Endothelial cell (in vitro differentiated cells): ENCODE measurements around the gene TNFSF12. TPM values are rescaled to one million over a fixed set of nuclear protein-coding genes. Genes with fewer than 3 reads are reported as not detected.

Experiments used
- DNase-seq: peaks from one replicate; pipeline ENCODE4 v3.0.0; 2021; ENCODE audit warnings: low spot score
- H3K27ac Mint-ChIP-seq: one replicate; pipeline ENCODE4 v1.8.0; 2021; ENCODE audit warnings: mixed read lengths, inconsistent platforms; ENCODE audit not compliant: unreplicated experiment
- H3K27me3 Mint-ChIP-seq: one replicate; pipeline ENCODE4 v1.8.0; 2021; ENCODE audit warnings: mild to moderate bottlenecking, moderate library complexity, mixed read lengths, inconsistent platforms; ENCODE audit not compliant: unreplicated experiment
- H3K36me3 Mint-ChIP-seq: one replicate; pipeline ENCODE4 v1.8.0; 2021; ENCODE audit warnings: mild to moderate bottlenecking, low read depth, mixed read lengths, inconsistent platforms; ENCODE audit not compliant: unreplicated experiment
- H3K4me1 Mint-ChIP-seq: one replicate; pipeline ENCODE4 v1.8.0; 2021; ENCODE audit warnings: mild to moderate bottlenecking, mixed read lengths, inconsistent platforms; ENCODE audit not compliant: unreplicated experiment
- H3K4me3 Mint-ChIP-seq: one replicate; pipeline ENCODE4 v1.8.0; 2021; ENCODE audit warnings: mild to moderate bottlenecking, mixed read lengths, inconsistent platforms; ENCODE audit not compliant: unreplicated experiment
- H3K9me3 Mint-ChIP-seq: one replicate; pipeline ENCODE4 v1.8.0; 2021; ENCODE audit warnings: mixed read lengths, inconsistent platforms; ENCODE audit not compliant: unreplicated experiment
- total RNA-seq: library from RNA; stranded (reverse); fragmentation: NEBNext Ultra II Directional; extraction: Animal tissue kit (Norgen Biotek cat#: 25700); gene quantifications from one replicate; pipeline ENCODE4 v1.2.1, GENCODE V29; 2021; ENCODE audit not compliant: unreplicated experiment
- TF ChIP-seq, protein P1 (sequence below): fragments of 200-600 bp; sonication (generic); IDR thresholded peaks from one replicate; pipeline ENCODE4 v1.5.0; 2021; ENCODE audit warnings: antibody characterized with exemption; ENCODE audit not compliant: unreplicated experiment

TNFSF12 gene
- total RNA-seq, 1 donor from 2014 or later = 16.3 TPM

GRCh38 chr17:7586673-7587419 is 38.0 kb downstream of the TNFSF12 start:
- H3K9me3 Mint-ChIP-seq = no peaks in the 10 kb centered on the region
- peaks cover 21% of the 10 kb centered on the region for H3K4me1 Mint-ChIP-seq
- peaks cover 24% of the 10 kb centered on the region for H3K36me3 Mint-ChIP-seq
- H3K27me3 Mint-ChIP-seq = peaks cover 14% of the 10 kb centered on the region
- H3K4me3 Mint-ChIP-seq = peak overlapping the region; percentile 37
- no peak overlapping the region for H3K27ac Mint-ChIP-seq
- no peak for DNase-seq
- TF ChIP-seq, protein P1, sequence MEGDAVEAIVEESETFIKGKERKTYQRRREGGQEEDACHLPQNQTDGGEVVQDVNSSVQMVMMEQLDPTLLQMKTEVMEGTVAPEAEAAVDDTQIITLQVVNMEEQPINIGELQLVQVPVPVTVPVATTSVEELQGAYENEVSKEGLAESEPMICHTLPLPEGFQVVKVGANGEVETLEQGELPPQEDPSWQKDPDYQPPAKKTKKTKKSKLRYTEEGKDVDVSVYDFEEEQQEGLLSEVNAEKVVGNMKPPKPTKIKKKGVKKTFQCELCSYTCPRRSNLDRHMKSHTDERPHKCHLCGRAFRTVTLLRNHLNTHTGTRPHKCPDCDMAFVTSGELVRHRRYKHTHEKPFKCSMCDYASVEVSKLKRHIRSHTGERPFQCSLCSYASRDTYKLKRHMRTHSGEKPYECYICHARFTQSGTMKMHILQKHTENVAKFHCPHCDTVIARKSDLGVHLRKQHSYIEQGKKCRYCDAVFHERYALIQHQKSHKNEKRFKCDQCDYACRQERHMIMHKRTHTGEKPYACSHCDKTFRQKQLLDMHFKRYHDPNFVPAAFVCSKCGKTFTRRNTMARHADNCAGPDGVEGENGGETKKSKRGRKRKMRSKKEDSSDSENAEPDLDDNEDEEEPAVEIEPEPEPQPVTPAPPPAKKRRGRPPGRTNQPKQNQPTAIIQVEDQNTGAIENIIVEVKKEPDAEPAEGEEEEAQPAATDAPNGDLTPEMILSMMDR = no peak

GRCh38 chr17:7587420-7588151 is 38.7 kb downstream of the TNFSF12 start:
- peaks cover 16% of the 10 kb centered on the region for H3K27me3 Mint-ChIP-seq
- peaks cover 16% of the 10 kb centered on the region for H3K4me1 Mint-ChIP-seq
- H3K27ac Mint-ChIP-seq = no peak overlapping the region
- no peaks in the 10 kb centered on the region for H3K9me3 Mint-ChIP-seq
- TF ChIP-seq, protein P1 = no peak
- H3K36me3 Mint-ChIP-seq = peaks cover 29% of the 10 kb centered on the region
- peak overlapping the region; percentile 37 for H3K4me3 Mint-ChIP-seq
- DNase-seq = no peak

GRCh38 chr17:7588553-7589203 is 39.8 kb downstream of the TNFSF12 start:
- no peak for DNase-seq
- Mint-ChIP-seq H3K4me3 (no peak overlapping the region), H3K27me3 (peaks cover 13% of the 10 kb centered on the region), H3K27ac (no peak overlapping the region), H3K36me3 (peaks cover 34% of the 10 kb centered on the region), H3K4me1 (peaks cover 11% of the 10 kb centered on the region), H3K9me3 (no peaks in the 10 kb centered on the region)
- TF ChIP-seq, protein P1 = no peak

- peaks cover 7% of the 10 kb centered on the region for H3K27me3 Mint-ChIP-seq
- no peak overlapping the region for H3K4me3 Mint-ChIP-seq
- TF ChIP-seq, protein P1 = peak; percentile 80
- H3K36me3 Mint-ChIP-seq = peaks cover 34% of the 10 kb centered on the region
- H3K27ac Mint-ChIP-seq = no peak overlapping the region
- H3K4me1 Mint-ChIP-seq = peaks cover 6% of the 10 kb centered on the region
- DNase-seq = peak; percentile 82
- H3K9me3 Mint-ChIP-seq = no peaks in the 10 kb centered on the region
Measured at GRCh38 chr17:7589204-7589868, 40.5 kb downstream of the TNFSF12 start.
